AG04450 (cell line): ENCODE data around the gene SLC37A3. TPM values are rescaled to one million over a fixed set of nuclear protein-coding genes. Genes with fewer than 3 reads are reported as not detected.

Source experiments
- CTCF ChIA-PET: fragments of 300-600, 350-600 bp; formaldehyde crosslinking; extraction: SDS; loops from one replicate; lab custom pipeline; 2022; ENCODE audit warnings: antibody characterized with exemption, inconsistent platforms; lab: Charles Lee
- POLR2A ChIA-PET: fragments of 350-600 bp; formaldehyde crosslinking; extraction: SDS; loops from one replicate; lab custom pipeline; 2021; ENCODE audit warnings: antibody characterized with exemption, inconsistent platforms; lab: Yijun Ruan, JAX
- DNase-seq: peaks from one replicate; pipeline ENCODE4 v3.0.0-alpha.2; 2011; ENCODE audit warnings: low read depth, low spot score
- H3K27ac ChIP-seq: one replicate; pipeline ENCODE4 v1.5.1; 2012; ENCODE audit warnings: low read depth, low read length, control low read depth
- H3K27me3 ChIP-seq: one replicate; pipeline ENCODE4 v1.6.0; 2012; ENCODE audit warnings: low read length; ENCODE audit not compliant: control insufficient read depth, insufficient read depth
- H3K4me3 ChIP-seq: 2 replicates; pipeline ENCODE4 v1.5.1; 2011; ENCODE audit warnings: mild to moderate bottlenecking, low read depth, low read length, control low read depth
- H3K9me3 ChIP-seq: 2 replicates; pipeline ENCODE4 v1.5.1; 2012; ENCODE audit warnings: low read length; ENCODE audit not compliant: control insufficient read depth, insufficient read depth
- CTCF ChIP-seq: IDR thresholded peaks from 2 replicates; pipeline ENCODE4 v1.5.1; 2011; ENCODE audit warnings: low read depth, low read length, control low read depth, inconsistent platforms
- polyA minus RNA-seq: library from RNA; depleted of rRNA, polyadenylated mRNA; stranded (reverse); fragments of >200 nt; gene quantifications from 2 replicates; pipeline ENCODE4 v1.2.3, GENCODE V29; 2011; rRNA and poly(A)+ RNA removed
- polyA plus RNA-seq: library from polyadenylated mRNA; depleted of rRNA; stranded (reverse); fragments of >200 nt; gene quantifications from 2 replicates; pipeline ENCODE4 v1.2.3, GENCODE V29; 2011; rRNA removed

Gene SLC37A3
- 52.2 and 61.7 TPM in 2 replicates for polyA plus RNA-seq
- 71.5 and 80.7 TPM in 2 replicates for polyA minus RNA-seq

GRCh38 chr7:140397784-140398750 is at the start of gene SLC37A3:
SLC37A3 (minus strand) TSS chr7:140398530; CDS start chr7:140382526, 16,004 bp downstream.
- Histone ChIP-seq H3K27ac (no peak within 1 kb of the TSS), H3K4me3 (peak within 1 kb of the TSS; percentile 70), H3K27me3 (no peaks in the 10 kb centered on the region), H3K9me3 (no peaks in the 10 kb centered on the region)
- ChIA-PET CTCF (no interaction called here), POLR2A (interaction anchor here (0.7 kb wide), 3 partner anchors 39 to 105 kb away, joined by 5 to 7 read pairs (median 7); no protein-coding TSS in a partner anchor)
- TF ChIP-seq CTCF: peak; percentile 7; the same call in 1 of the 2 replicates
- peak; percentile 20 for DNase-seq

GRCh38 chr7:140447841-140448240 is 49.5 kb upstream of the SLC37A3 start:
- TF ChIP-seq CTCF: no peak
- no peak overlapping the region for H3K27ac ChIP-seq
- POLR2A ChIA-PET: interaction anchor here (0.5 kb wide), 1 partner anchor 570 kb away, joined by 7 read pairs; no protein-coding TSS in a partner anchor
- CTCF ChIA-PET: no interaction called here
- no peaks in the 10 kb centered on the region for H3K27me3 ChIP-seq
- no peak for DNase-seq
- no peaks in the 10 kb centered on the region for H3K9me3 ChIP-seq
- no peak overlapping the region for H3K4me3 ChIP-seq

GRCh38 chr7:140446467-140446866 is 48.1 kb upstream of the SLC37A3 start:
- H3K27ac ChIP-seq: no peak overlapping the region
- H3K9me3 ChIP-seq: no peaks in the 10 kb centered on the region
- DNase-seq: no peak
- H3K27me3 ChIP-seq: no peaks in the 10 kb centered on the region
- ChIA-PET POLR2A (interaction anchor here (0.5 to 0.6 kb wide), 2 partner anchors 146 to 960 kb away, joined by 3 to 5 read pairs; no protein-coding TSS in a partner anchor), CTCF (no interaction called here)
- TF ChIP-seq CTCF: no peak
- no peak overlapping the region for H3K4me3 ChIP-seq

GRCh38 chr7:140441519-140441918 is 43.2 kb upstream of the SLC37A3 start:
- no peaks in the 10 kb centered on the region for H3K9me3 ChIP-seq
- ChIA-PET CTCF (no interaction called here), POLR2A (no interaction called here)
- H3K27me3 ChIP-seq: no peaks in the 10 kb centered on the region
- no peak overlapping the region for H3K27ac ChIP-seq
- DNase-seq: no peak
- H3K4me3 ChIP-seq: no peak overlapping the region
- TF ChIP-seq CTCF: no peak
